RWPE2 (cell line): ENCODE measurements around the gene HPS5.
"Not testable (repeated sequence)": the region's sequence is repeated elsewhere in the genome, so short reads cannot be mapped to it uniquely, and the experiment has no call there.

Experiments
- ATAC-seq: fragments of 200-7000 bp; cut with Tn5 transposase; 3 replicates; pipeline ENCODE4 v1.9.1; 2021; ENCODE audit warnings: low read depth
- DNase-seq: peaks from one replicate; pipeline ENCODE4 v3.0.0-alpha.2; 2020; ENCODE audit warnings: low spot score
- H3K27ac ChIP-seq: fragments of 450-650 bp; 2 replicates; pipeline ENCODE4 v1.5.1; 2017; ENCODE audit warnings: mild to moderate bottlenecking; ENCODE audit not compliant: poor library complexity, severe bottlenecking
- H3K27me3 ChIP-seq: fragments of 250-450 bp; sonication (Bioruptor Pico); 2 replicates; pipeline ENCODE4 v1.5.1; 2021; ENCODE audit warnings: mild to moderate bottlenecking, moderate library complexity; ENCODE audit not compliant: insufficient read depth, poor library complexity, severe bottlenecking
- H3K36me3 ChIP-seq: fragments of 250-450 bp; sonication (Bioruptor Pico); 2 replicates; pipeline ENCODE4 v1.5.1; 2020; ENCODE audit warnings: low read depth, mild to moderate bottlenecking, moderate library complexity
- H3K4me1 ChIP-seq: fragments of 250-450 bp; sonication (Bioruptor Pico); 2 replicates; pipeline ENCODE4 v1.5.1; 2021; ENCODE audit warnings: mild to moderate bottlenecking, moderate library complexity; ENCODE audit not compliant: insufficient read depth, poor library complexity, severe bottlenecking
- H3K4me3 ChIP-seq: fragments of 250-450 bp; sonication (Bioruptor Pico); 2 replicates; pipeline ENCODE4 v1.5.1; 2021; ENCODE audit warnings: mild to moderate bottlenecking, moderate library complexity; ENCODE audit not compliant: severe bottlenecking
- H3K9me3 ChIP-seq: fragments of 250-450 bp; sonication (Bioruptor Pico); 2 replicates; pipeline ENCODE4 v1.5.1; 2021; ENCODE audit warnings: mild to moderate bottlenecking, moderate library complexity; ENCODE audit not compliant: severe bottlenecking
- CTCF ChIP-seq: fragments of 450-650 bp; IDR thresholded peaks from one replicate; pipeline ENCODE4 v1.5.1; 2017; ENCODE audit warnings: mild to moderate bottlenecking, moderate library complexity; ENCODE audit not compliant: poor library complexity, severe bottlenecking

Gene HPS5

DNA sequence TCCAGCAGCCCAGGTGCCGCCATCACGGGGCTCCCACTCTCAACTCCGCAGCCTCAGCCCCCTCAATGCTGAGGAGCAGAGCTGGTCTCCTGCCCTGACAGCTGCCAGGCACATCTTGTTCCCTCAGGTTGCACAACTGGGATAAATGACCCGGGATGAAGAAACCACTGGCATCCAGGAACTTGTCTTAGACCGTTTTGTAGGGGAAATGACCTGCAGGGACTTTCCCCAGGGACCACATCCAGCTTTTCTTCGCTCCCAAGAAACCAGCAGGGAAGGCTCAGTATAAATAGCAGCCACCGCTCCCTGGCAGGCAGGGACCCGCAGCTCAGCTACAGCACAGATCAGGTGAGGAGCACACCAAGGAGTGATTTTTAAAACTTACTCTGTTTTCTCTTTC, 56.0 kb downstream of the HPS5 start, which contains the start of gene SAA1:
Gene SAA1 (plus strand): TSS at position 316 of the 400 bp plus-strand sequence. CDS start 624 bp downstream, outside the sequence.
- H3K4me1 ChIP-seq: peaks cover 6% of the 10 kb centered on the region
- no peaks in the 10 kb centered on the region for H3K27me3 ChIP-seq
- H3K9me3 ChIP-seq: no peaks in the 10 kb centered on the region
- H3K36me3 ChIP-seq: no peaks in the 10 kb centered on the region
- DNase-seq (no peak), ATAC-seq (peak; percentile 56)
- no peak within 1 kb of the TSS for H3K4me3 ChIP-seq
- no peak within 1 kb of the TSS for H3K27ac ChIP-seq
- TF ChIP-seq CTCF: no peak

DNA sequence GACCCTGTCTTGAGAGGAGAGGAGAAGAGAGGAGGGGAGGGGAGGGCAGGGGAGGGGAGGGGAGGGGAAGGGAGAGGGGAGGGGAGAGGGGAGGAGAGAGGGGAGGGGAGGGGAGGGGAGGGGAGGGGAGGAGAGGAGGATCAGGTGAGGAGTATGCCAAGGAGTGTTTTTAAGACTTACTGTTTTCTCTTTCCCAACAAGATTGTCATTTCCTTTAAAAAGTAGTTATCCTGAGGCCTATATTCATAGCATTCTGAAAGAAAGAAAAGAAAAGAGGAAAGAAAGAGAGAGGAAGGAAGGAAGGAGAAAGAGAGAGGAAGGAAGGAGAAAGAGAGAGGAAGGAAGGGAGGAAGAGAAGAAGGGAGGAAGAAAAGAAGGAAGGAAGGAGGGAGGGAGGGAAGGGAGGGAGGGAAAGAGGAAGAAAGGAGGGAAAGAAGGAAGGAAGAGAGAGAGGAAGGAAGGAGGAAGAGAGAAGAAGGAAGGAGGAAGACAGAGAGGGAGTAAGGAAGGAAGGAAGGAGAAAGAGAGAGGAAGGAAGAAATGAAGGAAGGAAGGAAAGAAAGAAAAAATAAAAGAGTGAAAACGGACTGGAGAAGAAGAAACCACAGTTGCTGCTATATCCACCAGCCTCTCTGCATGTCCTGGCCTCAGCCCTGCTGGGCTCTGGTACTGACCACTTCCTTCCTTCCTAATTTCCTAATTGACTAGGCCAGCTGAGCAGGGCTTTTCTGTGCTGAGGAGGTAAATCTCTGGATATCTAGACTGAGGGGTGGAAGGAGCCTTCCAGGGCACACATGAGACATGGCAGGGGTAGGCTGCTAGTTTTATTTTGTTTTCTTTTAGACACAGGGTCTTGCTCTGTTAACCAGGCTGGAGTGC, 57.0 kb downstream of the HPS5 start:
- no peak for DNase-seq
- peaks cover 6% of the 10 kb centered on the region for H3K4me1 ChIP-seq
- TF ChIP-seq CTCF: no peak

DNA sequence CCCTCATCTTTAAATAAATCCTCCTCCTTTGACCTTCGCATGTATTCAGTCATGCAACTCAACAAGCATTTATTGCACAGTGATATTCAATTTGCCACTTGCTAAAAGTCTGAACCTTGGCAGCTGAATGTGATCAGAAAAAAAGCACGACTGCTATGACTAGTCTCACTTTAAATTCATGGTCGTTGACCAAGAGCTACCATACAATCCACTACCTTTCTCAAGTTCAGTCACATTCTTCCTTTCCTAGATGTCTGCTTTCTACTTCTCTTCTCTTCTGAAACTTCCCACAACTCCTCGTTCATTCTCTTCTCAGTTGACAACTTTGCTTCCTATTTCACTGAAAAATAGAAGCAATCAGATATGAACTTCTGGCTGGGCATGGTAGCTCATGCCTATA, 57.9 kb downstream of the HPS5 start:
- ATAC-seq: no peak
- Histone ChIP-seq H3K27ac (no peak overlapping the region), H3K4me1 (peaks cover 6% of the 10 kb centered on the region), H3K36me3 (no peaks in the 10 kb centered on the region), H3K9me3 (no peaks in the 10 kb centered on the region), H3K4me3 (no peak overlapping the region), H3K27me3 (no peaks in the 10 kb centered on the region)
- no peak for DNase-seq
- no peak for TF ChIP-seq CTCF

More for the DNA sequence above, 57.0 kb downstream of the HPS5 start:
- Histone ChIP-seq H3K27me3 (no peaks in the 10 kb centered on the region), H3K4me3 (no peak overlapping the region), H3K9me3 (no peaks in the 10 kb centered on the region), H3K27ac (no peak overlapping the region), H3K36me3 (no peaks in the 10 kb centered on the region)
- ATAC-seq: no peak

DNA sequence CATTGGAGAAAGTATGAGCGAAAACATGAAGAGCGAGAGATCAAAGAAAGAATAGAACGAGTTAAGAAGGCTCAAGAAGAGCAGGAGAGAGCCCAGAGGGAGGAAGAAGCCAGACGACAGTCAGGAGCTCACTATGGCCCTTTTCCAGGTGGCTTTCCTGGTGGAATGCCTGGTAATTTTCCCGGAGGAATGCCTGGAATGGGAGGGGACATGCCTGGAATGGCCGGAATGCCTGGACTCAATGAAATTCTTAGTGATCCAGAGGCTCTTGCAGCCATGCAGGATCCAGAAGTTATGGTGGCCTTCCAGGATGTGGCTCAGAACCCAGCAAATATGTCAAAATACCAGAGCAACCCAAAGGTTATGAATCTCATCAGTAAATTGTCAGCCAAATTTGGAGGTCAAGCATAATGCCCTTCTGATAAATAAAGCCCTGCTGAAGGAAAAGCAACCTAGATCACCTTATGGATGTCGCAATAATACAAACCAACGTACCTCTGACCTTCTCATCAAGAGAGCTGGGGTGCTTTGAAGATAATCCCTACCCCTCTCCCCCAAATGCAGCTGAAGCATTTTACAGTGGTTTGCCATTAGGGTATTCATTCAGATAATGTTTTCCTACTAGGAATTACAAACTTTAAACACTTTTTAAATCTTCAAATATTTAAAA, 59.1 kb downstream of the HPS5 start:
- not testable (repeated sequence) for H3K4me1 ChIP-seq, H3K9me3 ChIP-seq, H3K27ac ChIP-seq, ATAC-seq, DNase-seq, H3K36me3 ChIP-seq, H3K4me3 ChIP-seq, H3K27me3 ChIP-seq

- H3K4me3 ChIP-seq: no peak overlapping the region
- no peaks in the 10 kb centered on the region for H3K27me3 ChIP-seq
- ATAC-seq: no peak
- no peak overlapping the region for H3K27ac ChIP-seq
- H3K4me1 ChIP-seq: peaks cover 6% of the 10 kb centered on the region
- DNase-seq: no peak
- no peak for TF ChIP-seq CTCF
- H3K9me3 ChIP-seq: no peaks in the 10 kb centered on the region
- no peaks in the 10 kb centered on the region for H3K36me3 ChIP-seq
Measured at GRCh38 chr11:18261721-18262120, 60.2 kb downstream of the HPS5 start.
